ENCODE measurements around the gene PLD4. TPM values are rescaled to one million over a fixed set of nuclear protein-coding genes. Genes with fewer than 3 reads are reported as not detected.

PLD4 gene
- total and polyA plus RNA-seq, 2 of the 8 experiments (the other 6 are each of a cell fraction or from before 2014, with no cell fraction given): 0.05 TPM; not detected in 1

DNA sequence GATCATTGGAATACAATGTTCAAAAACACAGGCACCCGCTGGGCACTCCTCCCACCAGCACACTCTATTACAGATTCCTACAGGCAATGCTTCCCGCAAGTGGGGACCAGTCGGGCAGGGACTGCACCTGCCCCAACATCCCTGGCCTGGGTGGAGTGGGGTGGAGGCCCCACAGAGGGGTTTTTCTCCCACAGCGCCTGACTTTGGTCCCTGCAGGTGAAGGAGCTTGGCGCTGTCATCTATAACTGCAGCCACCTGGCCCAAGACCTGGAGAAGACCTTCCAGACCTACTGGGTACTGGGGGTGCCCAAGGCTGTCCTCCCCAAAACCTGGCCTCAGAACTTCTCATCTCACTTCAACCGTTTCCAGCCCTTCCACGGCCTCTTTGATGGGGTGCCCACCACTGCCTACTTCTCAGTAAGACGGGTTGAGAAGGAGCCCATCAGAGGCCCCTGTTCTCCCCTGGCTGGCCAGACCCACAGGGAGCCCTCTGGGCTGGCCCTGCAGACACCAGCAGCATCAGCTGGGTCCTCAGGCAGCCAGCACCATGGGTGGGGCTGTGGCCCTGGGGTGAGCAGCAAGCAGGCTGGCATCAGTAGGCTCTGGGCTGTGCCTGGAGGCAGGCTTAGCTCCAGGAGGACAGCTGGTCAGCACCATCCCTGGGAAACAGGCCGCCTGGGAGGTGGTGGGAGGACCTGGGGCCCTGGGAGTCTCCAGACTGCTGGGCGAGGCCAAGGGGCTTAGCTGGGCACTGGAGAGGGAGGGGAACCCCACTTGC, 6.0 kb downstream of the PLD4 start:
- 90% methylated on average over 9 of the region's 10 CpGs; no CpG with 5 or more reads in 1 of the 2 experiments for WGBS, 2 experiments (ENCODE audit: extremely low coverage in 1 of 2, insufficient coverage in 1 of 2, insufficient read length in 1 of 2, insufficient replicate concordance in 2 of 2, low coverage in 1 of 2, low lambda C conversion rate in 2 of 2, missing lambda C conversion rate in 1 of 2)
- Histone ChIP-seq H3K18ac (ENCODE audit: extremely low read depth, low read length) (no peak overlapping the region), H2AFZ (ENCODE audit: low read length) (no peak overlapping the region), H2BK12ac (ENCODE audit: low read depth, low read length) (no peak overlapping the region), H4K20me1 (replicated peaks in 1 of 2; ENCODE audit: control insufficient read depth in 1 of 2, insufficient read depth in 2 of 2, low read length in 2 of 2) (peaks cover 0 to 2% of the 10 kb centered on the region in 2 experiments), H3K27ac (ENCODE audit: low read depth, low read length) (no peak overlapping the region), H3K14ac (ENCODE audit: insufficient read length) (no peak overlapping the region), H2BK20ac (ENCODE audit: low read length) (no peak overlapping the region), H3K4ac (replicated peaks; ENCODE audit: insufficient read length, low read depth, low read length) (no peak overlapping the region), H2BK120ac (replicated peaks; ENCODE audit: low read depth, low read length) (no peak overlapping the region), H3K4me3 (ENCODE audit: extremely low read depth in 1 of 4, insufficient read depth in 2 of 4, low read depth in 3 of 4, low read length in 4 of 4) (no peak overlapping the region), H3K27me3 (replicated peaks in 1 of 4; ENCODE audit: control insufficient read depth in 3 of 4, extremely low read depth in 1 of 4, insufficient read depth in 3 of 4, low read length in 3 of 4) (peaks cover 27 to 57% (median 48%) of the 10 kb centered on the region in 4 experiments), H3K79me1 (ENCODE audit: low read depth, low read length) (no peaks in the 10 kb centered on the region), H3K23ac (ENCODE audit: insufficient read length) (no peak overlapping the region), H3K9me3 (ENCODE audit: insufficient read depth in 2 of 2, low read depth in 1 of 2, low read length in 1 of 2) (no peaks in the 10 kb centered on the region), H3K79me2 (ENCODE audit: control insufficient read depth in 1 of 2, insufficient read depth in 2 of 2, low read length in 2 of 2) (no peaks in the 10 kb centered on the region), H2AK5ac (ENCODE audit: low read depth, low read length) (no peak overlapping the region), H2BK5ac (ENCODE audit: low read depth, low read length) (no peak overlapping the region), H3K23me2 (ENCODE audit: low read depth, low read length) (peaks cover 12% of the 10 kb centered on the region; the same call in 1 of the 2 replicates), H4K91ac (replicated peaks; ENCODE audit: insufficient read length, low read length) (no peak overlapping the region), H3K36me3 (ENCODE audit: control insufficient read depth in 2 of 4, insufficient read depth in 4 of 4, low read length in 3 of 4) (peaks cover 0 to 4% (median 0%) of the 10 kb centered on the region in 4 experiments; a peak in 1 of 8 replicates), H4K5ac (ENCODE audit: insufficient read length, low read depth, low read length) (no peak overlapping the region), H4K8ac (ENCODE audit: extremely low read depth, insufficient read depth, low read length) (no peak overlapping the region), H3K56ac (replicated peaks; ENCODE audit: insufficient read length, low read depth, low read length) (no peak overlapping the region), H3K4me1 (replicated peaks in 1 of 4; ENCODE audit: control insufficient read depth in 3 of 4, insufficient read depth in 4 of 4, low read length in 3 of 4) (peaks cover 0 to 16% (median 8%) of the 10 kb centered on the region in 4 experiments; a peak in 5 of 7 replicates), H3K9ac (replicated peaks in 1 of 4; ENCODE audit: extremely low read depth in 1 of 4, low read depth in 3 of 4, low read length in 3 of 4) (no peak overlapping the region), H2BK15ac (ENCODE audit: low read length) (peak overlapping the region; percentile 61), H3K4me2 (ENCODE audit: insufficient read depth in 1 of 2, low read depth in 2 of 2, low read length in 2 of 2) (no peak overlapping the region)
- DNase-seq (ENCODE audit: low read depth in 1 of 2, low spot score in 2 of 2) (no peak), FAIRE-seq (no peak)
- CTCF ChIA-PET (ENCODE audit: partially characterized antibody): interaction anchor here (0.6 to 1.4 kb wide), 6 partner anchors 8 to 853 kb away, joined by 3 to 4 read pairs (median 3); no protein-coding TSS in a partner anchor
- POLR2A ChIA-PET (ENCODE audit: partially characterized antibody): no interaction called here
- TF ChIP-seq KDM1A (IDR thresholded peaks at IDR 0.05; ENCODE audit: borderline replicate concordance, low read length): no peak
- no peak for TF ChIP-seq JUND (IDR thresholded peaks at IDR 0.05; ENCODE audit: low read length)
- no peak for TF ChIP-seq GABPA (IDR thresholded peaks at IDR 0.05; ENCODE audit: borderline replicate concordance, insufficient read depth, low read length)
- TF ChIP-seq KDM5A (IDR thresholded peaks at IDR 0.05; ENCODE audit: low read length): no peak
- no peak for TF ChIP-seq HDAC2 (IDR thresholded peaks at IDR 0.05; ENCODE audit: borderline replicate concordance in 1 of 2, low read depth in 2 of 2, low read length in 2 of 2)
- no peak for TF ChIP-seq NANOG (IDR thresholded peaks at IDR 0.05; ENCODE audit: insufficient read depth, low read depth, low read length, poor library complexity, severe bottlenecking)
- TF ChIP-seq TCF12 (IDR thresholded peaks at IDR 0.05; ENCODE audit: low read depth, low read length): no peak
- no peak for TF ChIP-seq POLR2A (IDR thresholded peaks at IDR 0.05; ENCODE audit: control extremely low read depth in 1 of 2, low read depth in 2 of 2, low read length in 2 of 2)
- no peak for TF ChIP-seq GTF2F1 (IDR thresholded peaks at IDR 0.05; ENCODE audit: borderline replicate concordance, low read depth, low read length)
- no peak for TF ChIP-seq MAFK (IDR thresholded peaks at IDR 0.05; ENCODE audit: low read depth, low read length)
- TF ChIP-seq TAF7 (optimal IDR thresholded peaks at IDR 0.05; ENCODE audit: borderline replicate concordance, low read depth, low read length): no peak
- no peak for TF ChIP-seq JUN (IDR thresholded peaks at IDR 0.05; ENCODE audit: low read depth, low read length)

All from H1 (cell line).